Measurements from ENCODE around the gene LRRC74B.

DNA sequence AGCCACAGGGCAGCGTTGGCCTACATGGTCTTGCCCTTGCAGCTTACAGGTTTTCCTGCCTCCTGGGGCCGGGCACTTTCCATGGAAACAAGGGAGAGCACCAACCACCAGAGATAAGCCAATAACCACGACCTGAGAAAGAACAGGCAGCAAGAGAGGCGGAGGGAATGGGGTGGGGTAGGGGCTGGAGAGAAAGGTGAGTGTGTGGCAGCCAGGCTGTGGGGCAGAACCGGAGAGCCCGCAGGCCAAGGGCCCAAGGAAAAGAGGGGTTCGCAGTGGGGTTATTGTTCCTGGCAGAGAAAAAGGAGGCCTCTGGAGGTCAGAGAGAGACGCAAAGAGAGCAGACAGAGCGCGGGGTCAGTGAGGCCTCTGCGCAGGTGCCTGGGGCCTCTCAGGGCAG, 33.2 kb downstream of the LRRC74B start:
- TF ChIP-seq EZH2phosphoT487 (IDR thresholded peaks at IDR 0.05; ENCODE audit: insufficient read depth, low read depth) (no peak), EZH2 (IDR thresholded peaks at IDR 0.05; ENCODE audit: insufficient read depth, poor library complexity, severe bottlenecking) (no peak)
